ENCODE measurements around the gene CIAO1. TPM values are rescaled to one million over a fixed set of nuclear protein-coding genes. Genes with fewer than 3 reads are reported as not detected.

CIAO1 gene
- total RNA-seq, 1 experiment from 2014 or later, result 79.7 TPM

DNA sequence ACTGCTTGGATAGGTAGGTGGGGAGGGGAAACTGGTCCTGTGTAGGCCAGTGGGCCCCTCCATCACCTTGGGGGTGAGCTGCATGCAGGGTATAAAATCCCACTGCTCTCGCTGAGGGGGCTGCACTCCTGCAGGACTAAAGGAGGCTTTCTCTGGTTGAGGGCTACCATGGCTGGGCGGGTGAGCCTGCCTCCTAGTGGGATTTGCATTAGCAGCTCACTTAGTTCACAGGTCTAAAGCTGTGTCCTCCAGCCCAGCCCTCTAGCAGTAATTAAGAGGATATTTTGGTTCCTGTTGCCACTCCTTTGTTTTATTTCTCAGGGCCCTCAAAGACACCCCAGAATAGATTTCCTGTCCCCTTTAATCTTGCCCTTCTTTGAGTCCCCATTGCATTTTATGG lies 24.8 kb upstream of the CIAO1 start:
- no peak for DNase-seq (ENCODE audit: low spot score)
- Histone ChIP-seq H3K9me3 (ENCODE audit: low read depth, low read length, poor library complexity, severe bottlenecking) (no peaks in the 10 kb centered on the region), H3K27ac (ENCODE audit: low read depth, low read length, poor library complexity, severe bottlenecking) (no peak overlapping the region), H3K27me3 (replicated peaks; ENCODE audit: insufficient read depth, low read depth, low read length, poor library complexity) (no peaks in the 10 kb centered on the region), H3K4me3 (ENCODE audit: low read depth, low read length, poor library complexity, severe bottlenecking) (no peak overlapping the region), H3K36me3 (ENCODE audit: insufficient read depth, low read length, poor library complexity, severe bottlenecking) (no peaks in the 10 kb centered on the region), H3K4me1 (ENCODE audit: insufficient read depth, low read length, poor library complexity, severe bottlenecking) (peaks cover 7% of the 10 kb centered on the region)
- CTCF ChIA-PET, result interaction anchor here (0.5 kb wide), 1 partner anchor 34 kb away, joined by 10 read pairs; no protein-coding TSS in a partner anchor
- TF ChIP-seq EZH2 (IDR thresholded peaks at IDR 0.05; ENCODE audit: borderline replicate concordance, low read depth, low read length, poor library complexity, severe bottlenecking), result no peak
- TF ChIP-seq, protein P1, sequence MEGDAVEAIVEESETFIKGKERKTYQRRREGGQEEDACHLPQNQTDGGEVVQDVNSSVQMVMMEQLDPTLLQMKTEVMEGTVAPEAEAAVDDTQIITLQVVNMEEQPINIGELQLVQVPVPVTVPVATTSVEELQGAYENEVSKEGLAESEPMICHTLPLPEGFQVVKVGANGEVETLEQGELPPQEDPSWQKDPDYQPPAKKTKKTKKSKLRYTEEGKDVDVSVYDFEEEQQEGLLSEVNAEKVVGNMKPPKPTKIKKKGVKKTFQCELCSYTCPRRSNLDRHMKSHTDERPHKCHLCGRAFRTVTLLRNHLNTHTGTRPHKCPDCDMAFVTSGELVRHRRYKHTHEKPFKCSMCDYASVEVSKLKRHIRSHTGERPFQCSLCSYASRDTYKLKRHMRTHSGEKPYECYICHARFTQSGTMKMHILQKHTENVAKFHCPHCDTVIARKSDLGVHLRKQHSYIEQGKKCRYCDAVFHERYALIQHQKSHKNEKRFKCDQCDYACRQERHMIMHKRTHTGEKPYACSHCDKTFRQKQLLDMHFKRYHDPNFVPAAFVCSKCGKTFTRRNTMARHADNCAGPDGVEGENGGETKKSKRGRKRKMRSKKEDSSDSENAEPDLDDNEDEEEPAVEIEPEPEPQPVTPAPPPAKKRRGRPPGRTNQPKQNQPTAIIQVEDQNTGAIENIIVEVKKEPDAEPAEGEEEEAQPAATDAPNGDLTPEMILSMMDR (conservative IDR thresholded peaks at IDR 0.05; ENCODE audit: low read depth, low read length), result no peak
- BruUV-seq (replicated peaks), result no TSS peak
- intact Hi-C loops (cut with micrococcal nuclease; ENCODE audit: unreplicated experiment), result no loop called here
- POLR2A ChIA-PET (ENCODE audit: low non-redundant PET), result no interaction called here

DNA sequence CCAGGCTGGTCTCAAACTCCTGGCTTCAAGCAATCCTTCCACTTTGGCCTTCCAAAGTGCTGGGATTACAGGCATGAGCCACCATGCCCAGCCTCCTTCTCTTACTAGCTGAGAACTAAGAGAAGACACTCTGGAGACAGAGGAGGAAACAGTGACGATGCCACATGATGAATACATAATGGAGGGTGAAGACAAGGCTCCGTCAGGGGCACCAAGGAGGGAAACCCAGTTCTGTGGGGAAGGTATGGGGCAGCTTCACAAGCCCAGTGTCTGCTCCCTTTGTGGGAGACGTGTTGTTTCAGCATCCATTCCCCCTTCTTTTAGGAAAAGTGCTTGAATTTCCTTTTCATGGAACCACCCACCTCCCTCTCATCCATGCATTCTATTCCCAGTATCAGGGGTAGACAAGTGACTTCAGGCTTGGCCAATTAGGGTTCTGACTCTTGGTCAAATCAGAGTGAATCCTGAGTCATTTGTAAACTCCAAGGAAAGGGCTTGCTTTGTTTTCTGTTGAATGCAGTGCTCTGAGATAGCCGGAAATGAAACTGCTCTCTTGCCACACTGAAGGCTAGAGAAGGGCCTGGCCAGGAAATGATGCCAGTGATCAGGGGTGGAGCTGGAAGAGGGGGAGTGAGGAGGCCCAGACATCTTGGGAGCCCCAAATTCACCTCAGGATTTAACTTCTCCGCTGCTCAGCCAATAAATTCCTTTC lies 24.0 kb upstream of the CIAO1 start:
- CTCF ChIA-PET, result interaction anchor here (0.5 to 0.6 kb wide), 2 partner anchors 25 to 35 kb away, joined by 10 read pairs; no protein-coding TSS in a partner anchor
- TF ChIP-seq EZH2 (IDR thresholded peaks at IDR 0.05; ENCODE audit: borderline replicate concordance, low read depth, low read length, poor library complexity, severe bottlenecking), result no peak
- TF ChIP-seq, protein P1 (conservative IDR thresholded peaks at IDR 0.05; ENCODE audit: low read depth, low read length), result no peak
- Histone ChIP-seq H3K27me3 (replicated peaks; ENCODE audit: insufficient read depth, low read depth, low read length, poor library complexity) (no peaks in the 10 kb centered on the region), H3K4me1 (ENCODE audit: insufficient read depth, low read length, poor library complexity, severe bottlenecking) (peaks cover 7% of the 10 kb centered on the region), H3K9me3 (ENCODE audit: low read depth, low read length, poor library complexity, severe bottlenecking) (no peaks in the 10 kb centered on the region), H3K36me3 (ENCODE audit: insufficient read depth, low read length, poor library complexity, severe bottlenecking) (no peaks in the 10 kb centered on the region), H3K27ac (ENCODE audit: low read depth, low read length, poor library complexity, severe bottlenecking) (peak overlapping the region; percentile 67), H3K4me3 (ENCODE audit: low read depth, low read length, poor library complexity, severe bottlenecking) (no peak overlapping the region)
- BruUV-seq (replicated peaks), result no TSS peak
- DNase-seq (ENCODE audit: low spot score), result peak; percentile 43
- POLR2A ChIA-PET (ENCODE audit: low non-redundant PET), result no interaction called here
- intact Hi-C loops (cut with micrococcal nuclease; ENCODE audit: unreplicated experiment), result no loop called here

DNA sequence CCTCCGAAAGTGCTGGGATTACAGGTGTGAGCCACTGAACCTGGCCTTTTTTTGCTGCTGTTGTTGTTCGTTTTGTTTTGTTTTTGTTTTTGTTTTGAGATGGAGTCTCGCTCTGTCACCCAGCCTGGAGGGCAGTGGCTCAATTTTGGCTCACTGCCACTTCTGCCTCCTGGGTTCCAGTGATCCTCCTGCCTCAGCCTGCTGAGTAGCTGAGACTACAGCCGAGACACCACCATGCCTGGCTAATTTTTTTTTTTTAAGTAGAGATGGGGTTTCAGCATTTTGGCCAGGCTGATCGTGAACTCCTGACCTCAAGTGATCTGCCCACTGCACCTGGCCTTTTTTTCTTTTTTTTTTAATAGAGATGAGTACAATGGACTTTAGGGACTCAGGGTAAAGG lies 22.2 kb upstream of the CIAO1 start:
- Histone ChIP-seq H3K9me3 (ENCODE audit: low read depth, low read length, poor library complexity, severe bottlenecking) (no peaks in the 10 kb centered on the region), H3K4me1 (ENCODE audit: insufficient read depth, low read length, poor library complexity, severe bottlenecking) (peaks cover 7% of the 10 kb centered on the region), H3K36me3 (ENCODE audit: insufficient read depth, low read length, poor library complexity, severe bottlenecking) (no peaks in the 10 kb centered on the region), H3K27ac (ENCODE audit: low read depth, low read length, poor library complexity, severe bottlenecking) (no peak overlapping the region), H3K4me3 (ENCODE audit: low read depth, low read length, poor library complexity, severe bottlenecking) (no peak overlapping the region), H3K27me3 (replicated peaks; ENCODE audit: insufficient read depth, low read depth, low read length, poor library complexity) (no peaks in the 10 kb centered on the region)
- TF ChIP-seq, protein P1 (conservative IDR thresholded peaks at IDR 0.05; ENCODE audit: low read depth, low read length), result no peak
- no peak for TF ChIP-seq EZH2 (IDR thresholded peaks at IDR 0.05; ENCODE audit: borderline replicate concordance, low read depth, low read length, poor library complexity, severe bottlenecking)
- ChIA-PET CTCF (no interaction called here), POLR2A (ENCODE audit: low non-redundant PET) (no interaction called here)
- intact Hi-C loops (cut with micrococcal nuclease; ENCODE audit: unreplicated experiment), result no loop called here
- no TSS peak for BruUV-seq (replicated peaks)
- no peak for DNase-seq (ENCODE audit: low spot score)
